HG03354 (cell line): ENCODE data around the gene SNCB.

Experiments used
- ATAC-seq: cut with Tn5 transposase; IDR thresholded peaks from one replicate; pipeline ENCODE4 v1.9.1; 2021; ENCODE audit warnings: mild to moderate bottlenecking; ENCODE audit not compliant: unreplicated experiment, poor library complexity, severe bottlenecking

Gene SNCB

DNA sequence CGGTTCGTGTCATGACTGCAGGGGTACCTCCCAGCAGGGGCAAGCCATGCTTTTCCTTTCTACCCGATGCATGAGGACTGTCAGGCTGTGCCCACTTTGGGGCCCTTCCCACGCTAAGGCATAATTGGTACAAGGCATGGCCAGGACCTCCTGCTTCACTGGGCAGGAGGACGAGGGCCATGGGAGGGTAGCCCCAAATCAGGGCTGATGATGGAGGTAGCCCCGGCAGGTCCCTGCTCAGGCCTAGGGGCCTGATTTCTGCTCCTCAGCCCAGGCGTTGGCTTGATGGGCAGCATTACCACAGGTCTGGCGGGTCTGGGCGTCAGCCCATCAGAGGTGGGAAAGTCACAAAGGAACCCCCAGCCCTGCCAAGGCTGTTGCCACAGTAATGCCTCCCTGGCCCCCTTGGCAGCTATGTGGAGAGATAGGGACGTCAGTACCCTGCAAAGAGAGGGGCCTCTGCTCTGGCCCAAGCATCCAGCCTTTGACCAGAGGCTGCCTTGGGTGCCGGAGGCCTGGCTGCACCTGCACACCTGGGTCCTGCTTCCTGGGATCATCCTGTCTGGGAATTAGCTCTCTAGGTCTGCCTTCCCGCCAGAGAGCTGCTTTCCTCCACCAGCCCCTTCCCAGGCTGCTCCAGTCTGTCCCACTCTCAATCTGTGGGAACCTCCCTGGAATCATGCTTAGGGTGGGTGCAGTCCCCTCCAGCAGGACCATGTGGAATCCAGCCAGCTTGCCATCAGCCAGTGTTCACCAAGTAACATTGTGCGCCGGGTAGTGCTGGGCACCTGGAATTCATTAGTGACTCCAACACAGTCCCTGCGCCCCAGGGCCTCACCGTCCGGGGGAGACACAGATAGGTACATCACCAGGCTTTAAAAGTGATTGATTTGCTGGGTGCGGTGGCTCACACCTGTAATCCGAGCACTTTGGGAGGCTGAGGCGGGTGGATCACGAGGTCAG lies 32.3 kb upstream of the SNCB start:
- no peak for ATAC-seq

DNA sequence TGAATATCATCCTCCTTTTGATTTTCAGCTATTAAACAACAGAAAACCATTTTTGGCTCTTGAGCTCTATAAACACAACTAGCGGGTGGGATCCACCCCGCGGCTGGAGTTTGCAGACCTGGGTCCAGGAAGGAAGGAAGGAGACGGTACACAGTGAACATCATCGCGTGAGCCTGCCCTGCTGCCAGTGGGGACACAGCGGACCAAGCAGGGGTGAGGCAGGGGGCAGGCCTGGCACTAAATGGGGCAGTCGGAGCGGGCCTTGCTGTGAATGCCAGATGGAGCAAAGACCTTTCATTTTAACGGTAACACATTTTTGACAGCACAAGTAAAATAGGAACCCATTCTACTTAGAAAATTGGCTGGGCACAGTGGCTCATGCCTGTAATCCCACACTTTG lies 31.3 kb upstream of the SNCB start:
- ATAC-seq = no peak

DNA sequence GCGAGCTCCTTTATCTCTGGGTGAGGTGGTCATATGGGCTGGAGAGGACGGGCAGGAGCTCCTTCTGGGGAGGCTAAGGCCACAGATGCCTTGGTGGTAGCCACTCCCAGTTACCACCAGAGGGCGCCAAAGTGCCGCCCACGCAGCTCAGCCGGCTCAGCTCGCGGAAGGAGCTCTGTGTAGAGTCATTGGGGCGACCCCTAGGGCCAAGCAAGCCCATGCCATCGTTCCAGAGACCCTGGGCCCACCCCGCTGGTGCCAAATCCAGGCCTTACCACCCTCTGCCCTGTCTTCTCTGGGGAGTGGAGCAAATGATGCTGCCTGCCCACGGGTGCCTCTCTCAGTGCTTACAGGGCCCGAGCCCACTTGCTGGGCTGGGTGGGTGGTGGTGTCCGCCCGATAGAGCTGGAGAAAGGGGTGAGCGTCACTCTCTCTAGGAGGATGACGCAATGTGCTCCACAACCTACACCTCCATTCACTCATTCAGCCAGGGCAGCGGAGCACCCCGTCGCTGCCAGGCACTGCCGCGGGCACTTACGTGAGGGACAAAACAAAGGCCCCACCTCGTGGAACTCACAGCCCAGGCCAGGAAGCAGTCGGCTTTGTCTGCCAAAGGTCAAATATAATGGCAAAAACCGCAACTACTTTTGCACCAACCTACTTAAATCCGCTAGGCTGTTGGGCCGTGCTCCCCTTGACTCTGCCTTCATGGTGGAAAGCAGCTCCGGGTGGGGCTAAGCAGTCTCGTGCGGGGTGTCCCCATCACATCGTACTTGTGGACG lies 30.7 kb upstream of the SNCB start:
- ATAC-seq = peak; percentile 72

DNA sequence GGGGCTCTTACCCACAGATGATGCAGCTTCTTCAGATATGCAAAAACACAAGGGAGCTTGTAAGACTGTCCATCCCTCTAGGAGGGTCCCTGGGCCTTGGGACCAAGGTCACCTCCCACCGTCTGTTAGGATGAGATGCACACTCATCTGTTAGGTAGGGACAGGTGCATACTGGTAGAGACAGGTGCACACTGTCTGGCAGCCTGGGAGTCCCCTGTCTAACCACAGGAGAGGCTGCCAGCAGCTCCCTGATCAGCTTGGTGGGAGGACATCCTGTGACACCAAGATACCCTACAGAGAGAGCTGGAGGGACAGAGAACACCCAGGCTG lies 30.2 kb upstream of the SNCB start:
- ATAC-seq = peak; percentile 35

DNA sequence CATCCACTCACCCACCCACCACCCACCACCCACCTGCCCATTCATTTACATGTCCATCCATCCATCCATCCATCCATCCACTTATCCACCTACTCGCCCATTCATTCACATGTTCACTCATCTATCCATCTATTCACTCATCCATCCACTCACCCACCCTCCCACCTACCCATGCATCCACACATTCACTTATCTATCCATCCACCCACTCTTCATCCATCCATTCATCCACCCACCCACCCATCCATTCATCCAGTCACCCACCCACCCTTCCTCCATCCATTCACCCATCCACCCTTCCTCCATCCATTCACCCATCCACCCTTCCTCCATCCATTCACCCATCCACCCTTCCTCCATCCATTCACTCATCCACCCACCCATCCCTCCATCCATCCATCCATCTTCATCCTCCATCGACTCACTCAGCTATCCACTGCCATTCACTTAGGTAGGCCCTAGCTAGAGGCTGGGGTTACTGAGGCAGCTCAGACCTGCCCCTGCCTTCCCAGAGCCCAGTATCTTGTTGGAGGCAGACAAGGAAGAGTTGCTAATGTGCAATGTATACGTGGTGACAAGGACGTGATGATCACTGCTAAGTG lies 29.6 kb upstream of the SNCB start:
- ATAC-seq = no peak

DNA sequence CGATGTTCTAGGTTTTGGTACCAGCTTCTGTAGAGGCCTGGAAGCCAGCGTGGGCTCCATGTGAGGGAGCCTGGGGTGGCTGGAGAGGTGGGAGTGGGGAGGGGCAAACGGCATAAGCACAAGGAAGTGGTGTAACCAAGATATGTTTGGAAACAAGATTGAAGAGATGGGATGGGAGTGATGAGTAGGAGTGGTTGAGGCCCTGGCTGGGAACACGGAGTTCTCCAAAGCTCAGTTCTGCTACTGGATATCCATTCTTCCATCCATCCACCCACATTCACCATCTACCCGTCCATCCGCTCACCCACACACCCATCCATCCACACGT lies 29.1 kb upstream of the SNCB start:
- no peak for ATAC-seq

DNA sequence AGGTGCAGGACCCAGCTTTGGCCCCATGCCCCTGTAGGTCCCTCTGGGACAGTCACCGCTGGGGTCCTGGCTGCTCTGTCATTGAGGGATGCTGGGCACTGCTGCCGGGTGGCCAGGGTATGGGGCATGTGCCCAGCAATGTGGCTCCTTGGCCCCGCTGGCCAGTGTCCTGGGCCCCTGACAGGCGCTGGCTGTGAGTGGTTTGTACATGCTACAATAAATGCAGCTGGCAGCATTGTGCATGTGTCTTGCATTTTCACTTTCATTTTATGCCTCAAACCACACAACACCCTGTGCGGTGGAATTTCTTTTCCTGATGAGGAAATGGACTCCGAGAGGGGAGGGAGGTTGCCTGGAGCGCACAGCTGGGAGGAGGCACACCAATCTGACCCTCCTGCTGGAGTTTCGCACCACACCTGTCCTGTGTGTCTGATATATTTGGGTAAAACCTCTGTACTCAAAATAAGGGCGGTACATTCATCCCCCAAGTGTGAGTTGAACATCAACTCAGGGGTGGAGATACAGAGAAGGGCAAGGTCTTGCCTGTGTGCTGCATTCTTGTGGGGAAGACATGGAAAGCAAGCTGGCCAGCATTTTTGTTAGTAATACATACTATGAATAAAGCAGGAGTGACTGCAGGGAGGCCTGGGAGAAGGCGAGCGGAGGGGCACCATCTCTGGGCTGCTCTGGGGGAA lies 28.6 kb upstream of the SNCB start:
- ATAC-seq = peak; percentile 50

GRCh38 chr5:176658007-176658599 lies 27.8 kb upstream of the SNCB start:
- ATAC-seq = peak; percentile 58

DNA sequence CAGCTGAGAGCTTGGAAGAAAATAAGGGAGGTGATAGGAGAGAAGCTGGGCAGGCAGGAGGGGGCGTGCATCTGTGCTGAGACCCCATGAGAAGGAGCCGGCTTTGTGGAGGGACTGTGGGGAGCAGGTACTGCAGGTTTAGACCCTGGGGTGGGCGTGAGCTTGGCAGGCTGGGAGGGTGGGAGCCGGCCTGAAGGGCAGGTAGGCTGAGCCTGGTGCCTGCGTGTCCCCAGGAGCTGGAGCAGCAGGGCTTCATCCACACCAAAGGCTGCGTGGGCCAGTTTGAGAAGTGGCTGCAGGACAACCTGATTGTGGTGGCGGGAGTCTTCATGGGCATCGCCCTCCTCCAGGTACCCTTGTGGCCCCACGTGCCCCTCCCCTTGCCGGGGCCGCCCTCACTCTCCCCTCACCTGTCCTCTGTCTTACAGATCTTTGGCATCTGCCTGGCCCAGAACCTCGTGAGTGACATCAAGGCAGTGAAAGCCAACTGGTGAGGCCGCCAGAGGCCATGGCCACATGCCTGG lies 26.2 kb upstream of the SNCB start:
- ATAC-seq = no peak

DNA sequence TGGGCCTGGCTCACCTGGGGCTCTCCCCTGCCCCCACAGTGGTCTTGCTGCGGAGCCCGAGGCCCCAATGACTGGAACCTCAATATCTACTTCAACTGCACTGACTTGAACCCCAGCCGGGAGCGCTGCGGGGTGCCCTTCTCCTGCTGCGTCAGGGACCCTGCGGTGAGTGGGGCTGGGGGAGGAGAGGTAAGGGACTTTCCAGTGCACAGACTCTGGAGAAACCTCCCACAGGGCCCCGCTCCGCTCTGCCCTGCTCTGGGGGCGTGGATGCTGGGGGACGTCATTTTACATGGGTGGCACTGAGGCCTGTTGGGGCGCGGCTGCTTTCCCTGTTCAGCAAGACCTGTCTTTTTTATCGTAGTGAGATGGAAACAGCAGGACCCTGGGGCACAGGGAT lies 24.5 kb upstream of the SNCB start:
- ATAC-seq = no peak

GRCh38 chr5:176653401-176654385 lies 23.4 kb upstream of the SNCB start:
- no peak for ATAC-seq

- ATAC-seq = no peak
Observed at GRCh38 chr5:176652136-176652535, 21.8 kb upstream of the SNCB start.

DNA sequence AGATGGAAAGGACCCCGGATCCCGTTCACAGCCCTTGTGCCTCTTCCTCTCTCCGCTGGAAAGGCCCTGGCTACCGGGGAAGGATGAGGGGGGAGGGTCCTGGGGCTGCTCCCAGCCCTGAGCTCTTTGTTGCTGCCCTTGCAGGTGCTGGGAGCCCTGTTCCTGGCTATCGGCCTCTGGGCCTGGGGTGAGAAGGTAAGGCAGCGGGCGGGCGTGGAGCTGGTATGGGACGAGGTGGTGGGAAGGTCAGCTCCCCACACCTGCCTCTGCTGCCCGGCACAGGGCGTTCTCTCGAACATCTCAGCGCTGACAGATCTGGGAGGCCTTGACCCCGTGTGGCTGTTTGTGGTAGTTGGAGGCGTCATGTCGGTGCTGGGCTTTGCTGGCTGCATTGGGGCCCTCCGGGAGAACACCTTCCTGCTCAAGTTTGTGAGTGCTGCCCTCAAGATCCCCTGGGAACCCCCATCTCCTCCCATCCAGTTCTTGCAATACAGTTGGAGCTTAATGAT lies 21.2 kb upstream of the SNCB start:
- no peak for ATAC-seq

- ATAC-seq = no peak
Observed at GRCh38 chr5:176650354-176650884, 20.1 kb upstream of the SNCB start.

- ATAC-seq = no peak
Observed at GRCh38 chr5:176648474-176649194, 18.3 kb upstream of the SNCB start.

- no peak for ATAC-seq
Observed at GRCh38 chr5:176647843-176648473, 17.6 kb upstream of the SNCB start.
